BLaER1 treated with 17β-estradiol and CSF1 and Interleukin-3, amounts not matched to agents 10 nM and 100 nM (cell line): ENCODE results near the gene XIRP2.
A peak's percentile ranks its signal among the peaks of the same experiment; 100 is the strongest.

Experiments used
- H3K27ac ChIP-seq, 11 experiments: shearing (Covaris generic); formaldehyde crosslinking; 2 replicates each; pipeline ENCODE4 v1.8.1; 2022
- H3K27me3 ChIP-seq, 11 experiments: shearing (Covaris generic); formaldehyde crosslinking; 2 replicates each; pipeline ENCODE4 v1.8.1; 2022
- H3K36me3 ChIP-seq, 11 experiments: shearing (Covaris generic); formaldehyde crosslinking; 2 replicates each; pipeline ENCODE4 v1.8.1; 2022
- H3K4me1 ChIP-seq, 10 experiments: shearing (Covaris generic); formaldehyde crosslinking; 2 replicates each; pipeline ENCODE4 v1.8.1; 2022
- H3K4me2 ChIP-seq, 11 experiments: shearing (Covaris generic); formaldehyde crosslinking; 2 replicates each; pipeline ENCODE4 v1.8.1; 2022
- H3K4me3 ChIP-seq, 10 experiments: shearing (Covaris generic); formaldehyde crosslinking; 2 replicates each; pipeline ENCODE4 v1.8.1; 2022
- H3K9ac ChIP-seq, 11 experiments: shearing (Covaris generic); formaldehyde crosslinking; 2 replicates each; pipeline ENCODE4 v1.8.1; 2022
- H3K9me3 ChIP-seq, 11 experiments: shearing (Covaris generic); formaldehyde crosslinking; replicated peaks in 1 of 11; 2 replicates each; pipeline ENCODE4 v1.8.1; 2022
- H4K20me1 ChIP-seq, 11 experiments: shearing (Covaris generic); formaldehyde crosslinking; 2 replicates each; pipeline ENCODE4 v1.8.1; 2022
- Cebpa-rat ChIP-seq, 11 experiments: shearing (Covaris generic); IDR thresholded peaks; 2 replicates each; pipeline ENCODE4 v1.8.1; 2022

The XIRP2 gene

GRCh38 chr2:166926657-166927056 is 38.4 kb downstream of the XIRP2 start:
- Histone ChIP-seq H3K9ac (no peak overlapping the region), H3K36me3 (no peaks in the 10 kb centered on the region), H4K20me1 (no peaks in the 10 kb centered on the region), H3K9me3 (no peaks in the 10 kb centered on the region), H3K4me1 (no peaks in the 10 kb centered on the region), H3K27ac (no peak overlapping the region), H3K4me3 (no peak overlapping the region), H3K27me3 (no peaks in the 10 kb centered on the region), H3K4me2 (no peak overlapping the region)
- TF ChIP-seq Cebpa-rat (IDR thresholded peaks at IDR 0.05), result no peak

GRCh38 chr2:166932032-166932431 is 43.8 kb downstream of the XIRP2 start:
- no peak overlapping the region for H3K9ac ChIP-seq
- H3K27ac ChIP-seq, result no peak overlapping the region
- H3K4me3 ChIP-seq, result no peak overlapping the region
- H3K4me1 ChIP-seq, result peaks cover 0 to 4% (median 0%) of the 10 kb centered on the region in 10 experiments; a peak in 1 of 20 replicates
- H3K4me2 ChIP-seq, result no peak overlapping the region
- TF ChIP-seq Cebpa-rat (IDR thresholded peaks at IDR 0.05), result no peak
- no peaks in the 10 kb centered on the region for H3K27me3 ChIP-seq
- peaks cover 0 to 11% (median 0%) of the 10 kb centered on the region in 11 experiments; a peak in 2 of 22 replicates for H3K9me3 ChIP-seq
- no peaks in the 10 kb centered on the region for H4K20me1 ChIP-seq
- no peaks in the 10 kb centered on the region for H3K36me3 ChIP-seq

GRCh38 chr2:166934817-166935216 is 46.5 kb downstream of the XIRP2 start:
- Histone ChIP-seq H3K9ac (no peak overlapping the region), H4K20me1 (no peaks in the 10 kb centered on the region), H3K4me3 (no peak overlapping the region), H3K9me3 (peaks cover 0 to 11% (median 0%) of the 10 kb centered on the region in 11 experiments; a peak in 2 of 22 replicates), H3K4me1 (peaks cover 0 to 4% (median 0%) of the 10 kb centered on the region in 10 experiments; a peak in 1 of 20 replicates), H3K27ac (no peak overlapping the region), H3K27me3 (no peaks in the 10 kb centered on the region), H3K36me3 (no peaks in the 10 kb centered on the region), H3K4me2 (no peak overlapping the region)
- no peak for TF ChIP-seq Cebpa-rat (IDR thresholded peaks at IDR 0.05)

GRCh38 chr2:166942377-166942776 is 54.1 kb downstream of the XIRP2 start:
- H3K4me1 ChIP-seq, result no peaks in the 10 kb centered on the region
- TF ChIP-seq Cebpa-rat (IDR thresholded peaks at IDR 0.05), result peak in 2 of 11 experiments; percentile 9 to 50; a peak in 2 of 22 replicates
- H4K20me1 ChIP-seq, result no peaks in the 10 kb centered on the region
- H3K27me3 ChIP-seq, result no peaks in the 10 kb centered on the region
- no peak overlapping the region for H3K27ac ChIP-seq
- no peak overlapping the region for H3K4me2 ChIP-seq
- no peaks in the 10 kb centered on the region for H3K36me3 ChIP-seq
- no peak overlapping the region for H3K9ac ChIP-seq
- H3K9me3 ChIP-seq, result peaks cover 0 to 4% (median 0%) of the 10 kb centered on the region in 11 experiments; a peak in 1 of 22 replicates
- H3K4me3 ChIP-seq, result no peak overlapping the region

GRCh38 chr2:166944909-166945308 is 56.6 kb downstream of the XIRP2 start:
- Histone ChIP-seq H3K36me3 (no peaks in the 10 kb centered on the region), H3K9ac (no peak overlapping the region), H3K9me3 (peaks cover 0 to 4% (median 0%) of the 10 kb centered on the region in 11 experiments; a peak in 1 of 22 replicates), H3K4me3 (no peak overlapping the region), H3K4me1 (no peaks in the 10 kb centered on the region), H3K27ac (no peak overlapping the region), H3K4me2 (no peak overlapping the region), H4K20me1 (no peaks in the 10 kb centered on the region), H3K27me3 (no peaks in the 10 kb centered on the region)
- no peak for TF ChIP-seq Cebpa-rat (IDR thresholded peaks at IDR 0.05)

- Histone ChIP-seq H4K20me1 (no peaks in the 10 kb centered on the region), H3K4me3 (no peak overlapping the region), H3K4me1 (peaks cover 9 to 18% (median 10%) of the 10 kb centered on the region in 10 experiments; a peak in 19 of 20 replicates), H3K9ac (no peak overlapping the region), H3K36me3 (no peaks in the 10 kb centered on the region), H3K9me3 (peaks cover 0 to 7% (median 0%) of the 10 kb centered on the region in 11 experiments; a peak in 5 of 22 replicates), H3K27ac (peak overlapping the region in 1 of 11 experiments; percentile 28; a peak in 1 of 22 replicates), H3K4me2 (peak overlapping the region in 10 of 11 experiments; percentile 10 to 56 (median 44); a peak in 20 of 22 replicates), H3K27me3 (no peaks in the 10 kb centered on the region)
- no peak for TF ChIP-seq Cebpa-rat (IDR thresholded peaks at IDR 0.05)
Observed at GRCh38 chr2:166957686-166958085, 69.4 kb downstream of the XIRP2 start.

GRCh38 chr2:166958986-166959481 is 70.8 kb downstream of the XIRP2 start:
- Histone ChIP-seq H3K27ac (no peak overlapping the region), H3K27me3 (no peaks in the 10 kb centered on the region), H3K4me2 (no peak overlapping the region), H3K4me3 (no peak overlapping the region), H3K9me3 (peaks cover 0 to 7% (median 0%) of the 10 kb centered on the region in 11 experiments; a peak in 4 of 22 replicates), H4K20me1 (no peaks in the 10 kb centered on the region), H3K36me3 (no peaks in the 10 kb centered on the region), H3K4me1 (peaks cover 9 to 12% (median 10%) of the 10 kb centered on the region in 10 experiments; a peak in 19 of 20 replicates), H3K9ac (no peak overlapping the region)
- no peak for TF ChIP-seq Cebpa-rat (IDR thresholded peaks at IDR 0.05)

- H3K27me3 ChIP-seq, result no peaks in the 10 kb centered on the region
- H3K4me1 ChIP-seq, result peaks cover 9 to 12% (median 10%) of the 10 kb centered on the region in 10 experiments; a peak in 19 of 20 replicates
- H4K20me1 ChIP-seq, result no peaks in the 10 kb centered on the region
- H3K27ac ChIP-seq, result no peak overlapping the region
- no peak overlapping the region for H3K9ac ChIP-seq
- H3K36me3 ChIP-seq, result no peaks in the 10 kb centered on the region
- peaks cover 0 to 4% (median 0%) of the 10 kb centered on the region in 11 experiments; a peak in 4 of 22 replicates for H3K9me3 ChIP-seq
- no peak overlapping the region for H3K4me2 ChIP-seq
- no peak overlapping the region for H3K4me3 ChIP-seq
- TF ChIP-seq Cebpa-rat (IDR thresholded peaks at IDR 0.05), result no peak
Observed at GRCh38 chr2:166959556-166959955, 71.3 kb downstream of the XIRP2 start.

GRCh38 chr2:166960702-166961270 is 72.5 kb downstream of the XIRP2 start:
- no peak overlapping the region for H3K9ac ChIP-seq
- H3K4me2 ChIP-seq, result no peak overlapping the region
- H3K4me3 ChIP-seq, result no peak overlapping the region
- no peaks in the 10 kb centered on the region for H3K9me3 ChIP-seq
- TF ChIP-seq Cebpa-rat (IDR thresholded peaks at IDR 0.05), result no peak
- no peaks in the 10 kb centered on the region for H4K20me1 ChIP-seq
- H3K36me3 ChIP-seq, result no peaks in the 10 kb centered on the region
- H3K27ac ChIP-seq, result no peak overlapping the region
- H3K27me3 ChIP-seq, result no peaks in the 10 kb centered on the region
- peaks cover 9 to 12% (median 10%) of the 10 kb centered on the region in 10 experiments; a peak in 19 of 20 replicates for H3K4me1 ChIP-seq
